ENCODE measurements around the gene SIL1. TPM values are rescaled to one million over a fixed set of nuclear protein-coding genes. Genes with fewer than 3 reads are reported as not detected.

Gene SIL1
- polyA plus RNA-seq, 3 donors, result 51.6 to 53.7 (median 53.2) TPM

DNA sequence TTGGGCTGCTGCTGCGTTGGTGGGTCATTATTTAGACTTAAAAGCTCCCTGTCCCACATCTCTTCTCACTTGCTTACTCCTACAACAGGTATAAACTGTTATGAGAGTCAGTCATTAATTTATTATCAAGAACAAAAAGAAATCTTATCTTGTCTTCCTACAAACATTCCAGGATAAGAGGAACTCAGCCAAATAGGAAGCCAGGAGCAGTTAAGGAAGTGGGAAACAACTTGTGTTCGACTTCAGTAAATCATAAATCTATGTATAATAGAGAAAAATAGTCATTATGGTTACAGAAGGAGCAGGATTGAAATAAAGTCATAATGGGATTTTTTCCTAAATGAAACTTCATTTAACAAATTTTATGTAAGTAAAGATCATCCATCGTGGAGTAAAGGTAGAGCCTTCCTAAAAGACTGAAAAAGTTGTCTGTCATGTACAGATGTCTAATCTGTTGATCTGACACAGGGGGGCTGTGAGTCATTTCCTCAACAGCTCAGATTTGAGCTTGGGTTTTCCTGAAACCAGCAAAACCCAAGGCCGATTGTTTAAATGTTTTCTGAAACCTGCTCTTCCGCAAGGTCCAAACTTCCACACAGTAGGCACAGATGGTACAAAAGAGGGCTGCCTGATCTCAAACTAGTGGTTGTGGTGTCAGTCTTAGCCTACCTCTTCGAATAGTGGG is 297.7 kb downstream of the SIL1 start:
- no peak for DNase-seq (ENCODE audit: extremely low read depth in 1 of 11, low read depth in 9 of 11, low spot score in 4 of 11)

GRCh38 chr5:138898742-138899141 is 299.4 kb downstream of the SIL1 start:
- DNase-seq (ENCODE audit: extremely low read depth in 1 of 11, low read depth in 9 of 11, low spot score in 4 of 11), result no peak

GRCh38 chr5:138898299-138898698 is 299.9 kb downstream of the SIL1 start:
- no peak for DNase-seq (ENCODE audit: extremely low read depth in 1 of 11, low read depth in 9 of 11, low spot score in 4 of 11)

Other genes starting within 250 kb of the SIL1 start
- 100 to 1,000 TPM; 621 to 736 (median 661) TPM for gene MATR3, start 95.4 kb upstream of the SIL1 start, polyA plus RNA-seq (ENCODE audit: insufficient read length in 3 of 3)
- 100 to 1,000 TPM; 164 to 199 (median 175) TPM for gene PAIP2, start 143.5 kb upstream of the SIL1 start, polyA plus RNA-seq (ENCODE audit: insufficient read length in 3 of 3)
- gene SLC23A1, start 184.9 kb upstream of the SIL1 start, polyA plus RNA-seq (ENCODE audit: insufficient read length in 3 of 3), result 10 to 100 TPM; 11.8 to 21.7 (median 14.2) TPM
- gene MZB1, start 191.5 kb upstream of the SIL1 start, polyA plus RNA-seq (ENCODE audit: insufficient read length in 3 of 3), result 1 to 10 TPM in 1 of 3 donors, under 1 TPM in 2; 0.67 to 1.1 (median 0.83) TPM
- 1 to 10 TPM; 2.4 to 4.3 (median 3.4) TPM for gene PROB1, start 196.7 kb upstream of the SIL1 start, polyA plus RNA-seq (ENCODE audit: insufficient read length in 3 of 3)
- gene SPATA24, start 205.7 kb upstream of the SIL1 start, polyA plus RNA-seq (ENCODE audit: insufficient read length in 3 of 3), result 10 to 100 TPM; 10.9 to 14.9 (median 11.5) TPM
- 10 to 100 TPM; 23.8 to 24.9 (median 24.2) TPM for gene DNAJC18, start 241.2 kb upstream of the SIL1 start, polyA plus RNA-seq (ENCODE audit: insufficient read length in 3 of 3)